HG03175 (cell line): ENCODE results near the gene EREG.

Experiments
- ATAC-seq: cut with Tn5 transposase; IDR thresholded peaks from one replicate; pipeline ENCODE4 v1.9.1; 2021; ENCODE audit warnings: mild to moderate bottlenecking, moderate library complexity; ENCODE audit not compliant: unreplicated experiment

EREG gene

DNA sequence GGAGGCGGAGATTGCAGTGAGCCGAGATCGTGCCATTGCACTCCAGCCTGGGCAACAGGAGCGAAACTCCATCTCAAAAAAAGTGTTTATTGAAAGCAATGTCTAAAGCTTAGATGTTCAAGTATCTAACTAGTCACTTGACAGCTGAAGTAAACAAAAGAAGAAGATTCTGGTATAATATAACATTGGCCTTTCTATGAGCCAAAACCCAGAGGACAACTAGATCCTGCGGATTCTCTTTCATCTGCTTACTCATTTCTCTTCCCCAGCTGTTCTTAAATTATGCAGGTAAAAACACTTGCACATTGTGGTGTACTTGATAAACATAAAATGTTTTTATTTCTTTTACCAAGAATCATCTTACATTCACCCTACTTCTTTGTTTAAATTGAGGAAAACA, 55.9 kb downstream of the EREG start:
- ATAC-seq = no peak

DNA sequence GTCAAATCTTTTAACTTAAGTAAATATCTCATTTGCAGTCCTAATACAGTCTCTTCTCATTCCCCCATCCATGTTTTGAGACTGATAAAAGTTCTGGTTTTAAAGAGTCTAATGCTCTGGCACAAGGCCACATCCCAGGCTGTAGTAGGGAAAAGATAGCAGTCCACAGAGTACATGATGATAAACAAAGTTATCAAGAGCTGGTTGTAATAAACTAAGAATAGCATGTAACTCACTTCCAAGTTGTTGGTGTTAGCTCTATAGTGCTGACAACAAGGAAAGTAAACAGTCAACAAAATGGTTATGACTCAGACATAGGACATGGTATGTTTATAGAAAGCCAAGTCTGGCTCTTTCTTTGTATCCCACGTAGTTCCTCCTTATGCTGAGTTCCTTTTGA, 58.2 kb downstream of the EREG start:
- no peak for ATAC-seq

DNA sequence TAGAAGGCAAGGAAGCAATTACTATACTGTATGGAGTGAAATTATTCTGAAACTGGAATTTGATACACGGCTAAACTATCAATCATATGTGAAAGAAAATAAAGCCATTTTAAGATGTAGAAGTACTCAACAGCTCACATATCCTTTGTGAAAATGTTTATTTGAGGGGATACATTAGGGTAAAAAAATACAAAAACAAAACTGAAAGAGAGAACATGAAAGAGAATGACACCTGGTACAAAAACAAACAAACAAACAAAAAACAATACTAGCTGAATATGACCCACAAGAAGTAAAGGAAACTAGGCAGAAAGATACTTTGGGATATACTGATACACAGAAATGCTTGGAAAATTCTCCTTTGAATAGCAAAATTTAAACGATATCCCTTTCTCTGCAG, 59.2 kb downstream of the EREG start:
- ATAC-seq = no peak

DNA sequence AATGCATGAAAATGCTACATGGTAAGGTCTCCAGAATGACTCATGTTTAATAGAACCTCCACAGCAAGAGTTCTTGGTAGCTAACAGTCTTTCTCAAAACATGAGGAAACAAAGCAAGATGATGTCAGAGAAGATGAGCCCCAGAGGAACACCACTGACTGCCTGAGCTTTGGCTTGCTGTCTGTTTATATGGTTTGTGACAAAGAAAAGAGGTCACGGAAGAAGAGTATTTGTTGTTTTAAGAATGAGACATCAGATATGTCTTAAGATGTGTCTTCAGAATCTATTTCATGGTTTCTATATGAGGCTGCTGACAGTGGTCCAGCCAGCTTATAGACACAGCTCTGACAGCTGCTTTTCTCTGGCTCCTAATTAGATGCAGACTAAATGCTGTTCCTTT, 61.2 kb downstream of the EREG start:
- no peak for ATAC-seq

- ATAC-seq = no peak
Observed at GRCh38 chr4:74428276-74428675, 63.3 kb downstream of the EREG start.

GRCh38 chr4:74431113-74431826, 66.3 kb downstream of the EREG start:
- peak; percentile 93 for ATAC-seq

DNA sequence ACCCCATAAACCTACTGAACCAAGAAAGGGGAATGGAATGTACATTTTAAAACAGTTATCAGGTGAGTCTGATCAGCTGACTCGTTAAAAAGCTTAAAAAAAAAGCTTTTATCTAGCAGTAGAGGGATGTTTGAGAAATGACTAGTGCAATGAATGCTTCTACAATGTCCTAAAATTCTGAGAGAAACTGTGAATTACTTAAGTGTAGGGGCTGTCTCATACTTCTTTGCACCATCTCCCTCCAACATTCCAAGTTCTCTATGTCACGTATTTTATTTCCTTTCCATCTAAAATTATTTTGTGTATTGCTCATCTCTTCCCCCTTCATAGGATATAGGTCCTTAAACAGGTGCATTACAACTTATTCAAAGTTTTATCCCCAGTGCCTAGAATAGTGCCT, 68.1 kb downstream of the EREG start:
- ATAC-seq = no peak

DNA sequence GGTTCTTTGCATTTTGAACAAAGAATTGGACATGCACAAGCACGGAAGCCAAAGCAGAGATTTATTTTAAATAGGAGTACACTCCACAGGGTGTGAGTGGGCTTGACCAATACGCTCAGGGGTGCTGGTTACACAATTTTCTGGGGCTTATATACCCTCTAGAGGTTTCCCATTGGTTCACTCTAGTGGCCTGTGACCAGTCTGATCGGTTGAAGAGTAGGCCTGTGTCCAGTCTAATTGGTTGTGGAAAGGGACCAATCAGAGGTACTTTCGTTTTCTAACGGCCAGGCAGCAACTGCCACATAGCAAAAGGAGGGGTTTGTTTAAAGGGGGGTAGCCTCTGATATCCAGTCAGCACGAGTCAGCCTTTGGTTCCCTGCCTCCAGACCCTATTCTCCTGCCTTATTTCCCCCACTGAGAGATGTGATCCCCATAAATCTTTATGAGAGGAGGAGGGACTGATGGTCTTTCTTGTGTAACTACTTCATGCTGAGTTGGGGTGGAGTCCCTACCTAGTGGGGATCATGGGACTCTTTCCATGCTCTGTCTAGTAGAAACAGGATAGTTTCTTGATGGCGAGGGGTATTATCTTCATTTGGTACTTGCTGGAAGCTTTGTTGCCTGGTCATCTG, 68.7 kb downstream of the EREG start:
- no peak for ATAC-seq

DNA sequence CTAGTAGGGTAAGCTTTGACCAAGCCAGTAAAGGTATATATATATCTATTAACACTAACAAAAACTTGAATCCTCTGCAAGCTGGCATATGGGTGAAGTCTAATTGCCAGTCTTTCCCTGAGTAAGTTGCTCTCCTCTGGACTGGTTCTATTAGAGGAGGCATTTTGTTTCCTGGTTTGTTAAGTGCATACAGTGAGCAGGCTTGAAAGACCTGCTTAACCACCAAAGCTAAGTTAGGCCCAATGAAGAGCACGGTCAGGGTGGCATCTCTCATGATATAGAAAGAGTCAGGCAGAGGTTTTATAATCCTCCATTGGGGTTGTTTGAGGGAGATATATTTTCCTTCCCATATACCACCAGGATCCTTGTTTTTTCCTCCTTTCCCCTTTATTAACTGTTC, 70.4 kb downstream of the EREG start:
- no peak for ATAC-seq

DNA sequence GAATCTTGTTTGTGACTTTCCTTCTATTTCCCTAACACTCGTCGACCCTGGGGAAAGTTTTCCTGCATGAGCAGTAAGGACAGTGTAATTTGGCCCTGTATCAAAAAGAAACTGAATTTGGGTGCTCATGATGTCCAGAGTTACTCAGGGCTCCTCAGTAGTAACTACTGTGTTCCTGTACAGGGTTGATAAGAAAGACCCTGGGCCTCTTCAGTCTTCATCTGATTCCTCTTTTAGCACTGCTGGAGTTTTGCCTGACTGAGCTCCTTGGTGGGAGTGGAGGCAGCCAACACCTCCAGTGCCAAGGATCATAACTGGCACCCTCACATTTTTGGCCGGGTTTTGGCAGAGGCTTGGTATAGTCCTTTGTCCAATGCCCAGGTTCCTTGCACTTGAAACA, 72.9 kb downstream of the EREG start:
- ATAC-seq = no peak
